VCaP (cell line): ENCODE data around the gene AP3B2.

Experiments used
- H3K27ac ChIP-seq: fragments of 450-650 bp; 2 replicates; pipeline ENCODE4 v1.5.1; 2017
- CTCF ChIP-seq: fragments of 450-650 bp; conservative IDR thresholded peaks from 2 replicates; pipeline ENCODE4 v1.5.1; 2017; ENCODE audit warnings: mild to moderate bottlenecking, moderate library complexity

AP3B2 gene

GRCh38 chr15:82660378-82660777, 49.3 kb downstream of the AP3B2 start:
- H3K27ac ChIP-seq: no peak overlapping the region
- no peak for TF ChIP-seq CTCF

- TF ChIP-seq CTCF: no peak
- no peak overlapping the region for H3K27ac ChIP-seq
Observed at GRCh38 chr15:82656641-82657266, 52.9 kb downstream of the AP3B2 start.

- TF ChIP-seq CTCF: no peak
- no peak overlapping the region for H3K27ac ChIP-seq
Observed at GRCh38 chr15:82655606-82656005, 54.1 kb downstream of the AP3B2 start.

DNA sequence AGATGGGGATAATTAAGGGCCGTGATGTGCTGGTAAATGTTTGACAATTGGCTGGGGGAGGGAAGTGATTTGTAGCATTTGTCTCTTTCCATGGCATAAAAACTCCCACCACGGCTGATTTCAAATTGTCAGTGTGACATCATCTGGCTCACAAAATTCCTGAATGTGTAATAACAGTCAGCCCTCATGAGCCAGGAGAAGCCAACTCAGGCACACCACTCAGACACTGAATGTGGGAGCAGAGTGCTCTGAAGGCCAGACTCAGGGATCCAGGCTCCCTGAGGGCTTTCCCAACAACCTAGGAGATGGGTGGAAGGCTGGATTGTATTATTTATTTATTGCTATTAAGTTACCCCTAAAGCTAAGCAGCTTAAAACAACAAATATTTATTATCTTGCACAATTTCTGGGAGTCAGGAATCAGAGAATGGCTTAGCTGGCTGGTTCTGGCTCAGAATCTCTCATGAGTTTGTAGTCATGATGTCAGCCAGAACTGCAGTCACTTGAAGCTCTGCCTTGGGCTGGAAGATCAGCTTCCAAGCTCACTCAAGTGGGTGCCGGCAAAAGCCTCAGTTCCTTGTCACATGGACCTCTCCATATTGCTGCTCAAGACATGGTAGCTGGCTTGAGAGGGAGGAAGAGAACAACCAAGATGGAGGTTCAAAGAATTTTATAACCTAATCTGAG, 56.0 kb downstream of the AP3B2 start:
- H3K27ac ChIP-seq: no peak overlapping the region
- no peak for TF ChIP-seq CTCF

GRCh38 chr15:82651708-82652107, 58.0 kb downstream of the AP3B2 start:
- no peak for TF ChIP-seq CTCF
- no peak overlapping the region for H3K27ac ChIP-seq

DNA sequence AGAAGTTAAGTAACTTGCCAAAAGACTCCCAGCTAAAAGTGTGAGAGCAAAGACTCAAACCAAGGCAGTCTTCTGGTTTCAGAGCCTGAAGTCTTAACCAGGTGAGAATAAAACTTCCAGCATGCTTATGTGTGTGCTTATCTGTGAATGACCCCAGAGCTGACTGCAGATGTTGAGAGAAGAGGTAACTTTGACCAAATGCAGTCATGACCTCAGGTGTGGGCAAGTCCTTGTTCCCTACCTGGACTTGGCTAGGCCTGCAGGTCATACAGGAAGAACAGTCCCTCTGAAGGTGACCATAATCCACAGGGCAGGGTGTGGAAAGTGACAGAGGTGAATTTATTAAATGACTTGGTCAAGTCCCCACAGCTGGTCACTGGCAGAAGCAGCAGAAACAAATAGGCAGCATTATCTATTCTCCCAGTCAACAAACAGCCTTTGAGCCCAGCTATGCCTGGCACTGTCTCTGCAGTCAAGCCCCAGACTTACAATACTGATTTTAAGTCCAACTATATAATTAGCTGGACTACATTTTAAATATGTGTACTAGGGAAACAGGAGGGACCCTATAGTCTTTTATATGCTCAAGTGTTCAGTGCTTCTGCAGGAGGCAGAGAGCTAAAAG, 59.5 kb downstream of the AP3B2 start:
- H3K27ac ChIP-seq: no peak overlapping the region
- no peak for TF ChIP-seq CTCF

DNA sequence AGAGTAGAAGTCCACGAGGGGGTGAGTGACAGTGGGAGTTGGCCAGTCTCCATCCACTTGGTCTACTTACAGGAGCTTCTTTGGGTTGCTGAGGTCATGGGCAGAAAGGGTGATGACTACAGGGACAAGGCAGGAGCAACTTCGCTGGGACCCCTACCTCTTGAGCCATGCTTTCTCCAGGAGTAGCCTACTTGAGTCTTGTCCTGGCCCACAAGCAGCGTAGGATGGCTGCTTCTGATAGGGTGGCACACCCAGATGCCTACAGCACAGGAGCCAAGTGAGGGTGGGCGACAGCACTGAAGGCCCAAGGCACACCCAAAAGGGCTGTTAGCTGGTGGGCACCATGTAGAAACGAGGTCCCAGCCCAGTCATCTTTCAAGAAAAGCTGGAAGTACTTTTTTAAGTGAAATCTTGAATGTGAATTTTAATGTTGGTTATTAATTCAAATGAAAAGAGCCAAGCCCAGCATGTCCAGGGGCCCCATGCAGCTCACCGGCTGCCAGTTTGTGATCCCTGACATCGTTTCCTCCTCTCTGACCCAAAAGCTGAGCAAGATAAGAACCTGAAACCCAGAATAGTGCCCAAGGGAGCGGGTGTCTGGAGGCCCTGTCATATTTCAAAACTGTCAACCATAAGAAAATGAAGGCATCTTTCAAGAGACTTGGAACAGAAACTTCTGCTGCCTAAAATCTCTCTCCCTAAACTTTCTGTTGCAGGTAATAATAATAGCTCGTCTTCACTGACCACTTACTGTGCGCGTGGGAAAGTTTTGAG, 60.3 kb downstream of the AP3B2 start:
- TF ChIP-seq CTCF: no peak
- H3K27ac ChIP-seq: no peak overlapping the region
